ENCODE measurements around the gene PDCD1LG2. TPM values are rescaled to one million over a fixed set of nuclear protein-coding genes. Genes with fewer than 3 reads are reported as not detected.

Gene PDCD1LG2
- total RNA-seq, 1 experiment from 2014 or later = 0.47 TPM

DNA sequence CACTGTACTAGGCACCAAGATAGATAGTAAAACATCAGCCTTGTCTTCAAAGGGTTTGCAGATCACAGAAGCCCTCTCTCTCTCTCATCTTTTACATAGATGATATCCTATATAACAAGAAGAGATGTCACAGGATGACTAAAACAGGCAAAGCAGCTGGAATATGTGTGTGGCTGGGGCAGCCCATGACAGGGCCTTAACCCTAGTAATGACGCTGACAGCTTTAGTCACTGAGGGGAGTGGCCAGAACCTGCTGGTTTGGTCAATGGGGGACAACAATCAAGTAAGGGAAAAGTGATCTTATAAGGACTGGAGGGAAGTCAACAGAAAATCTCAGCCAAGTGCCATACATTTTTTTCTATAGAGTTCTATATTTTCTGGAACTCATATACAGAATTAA is 76.7 kb downstream of the PDCD1LG2 start:
- CTCF ChIA-PET = interaction anchor here (0.6 kb wide), 1 partner anchor 39 kb away, joined by 5 read pairs; no protein-coding TSS in a partner anchor
- DNase-seq (ENCODE audit: low spot score) = no peak
- Histone ChIP-seq H3K27ac (ENCODE audit: low read depth, low read length, poor library complexity, severe bottlenecking) (no peak overlapping the region), H3K27me3 (replicated peaks; ENCODE audit: insufficient read depth, low read depth, low read length, poor library complexity) (no peaks in the 10 kb centered on the region), H3K36me3 (ENCODE audit: insufficient read depth, low read length, poor library complexity, severe bottlenecking) (no peaks in the 10 kb centered on the region), H3K4me1 (ENCODE audit: insufficient read depth, low read length, poor library complexity, severe bottlenecking) (no peaks in the 10 kb centered on the region), H3K9me3 (ENCODE audit: low read depth, low read length, poor library complexity, severe bottlenecking) (no peaks in the 10 kb centered on the region), H3K4me3 (ENCODE audit: low read depth, low read length, poor library complexity, severe bottlenecking) (no peak overlapping the region)
- BruUV-seq (replicated peaks) = no TSS peak
- POLR2A ChIA-PET (ENCODE audit: low non-redundant PET) = no interaction called here
- no peak for TF ChIP-seq EZH2 (IDR thresholded peaks at IDR 0.05; ENCODE audit: borderline replicate concordance, low read depth, low read length, poor library complexity, severe bottlenecking)
- TF ChIP-seq, protein P1, sequence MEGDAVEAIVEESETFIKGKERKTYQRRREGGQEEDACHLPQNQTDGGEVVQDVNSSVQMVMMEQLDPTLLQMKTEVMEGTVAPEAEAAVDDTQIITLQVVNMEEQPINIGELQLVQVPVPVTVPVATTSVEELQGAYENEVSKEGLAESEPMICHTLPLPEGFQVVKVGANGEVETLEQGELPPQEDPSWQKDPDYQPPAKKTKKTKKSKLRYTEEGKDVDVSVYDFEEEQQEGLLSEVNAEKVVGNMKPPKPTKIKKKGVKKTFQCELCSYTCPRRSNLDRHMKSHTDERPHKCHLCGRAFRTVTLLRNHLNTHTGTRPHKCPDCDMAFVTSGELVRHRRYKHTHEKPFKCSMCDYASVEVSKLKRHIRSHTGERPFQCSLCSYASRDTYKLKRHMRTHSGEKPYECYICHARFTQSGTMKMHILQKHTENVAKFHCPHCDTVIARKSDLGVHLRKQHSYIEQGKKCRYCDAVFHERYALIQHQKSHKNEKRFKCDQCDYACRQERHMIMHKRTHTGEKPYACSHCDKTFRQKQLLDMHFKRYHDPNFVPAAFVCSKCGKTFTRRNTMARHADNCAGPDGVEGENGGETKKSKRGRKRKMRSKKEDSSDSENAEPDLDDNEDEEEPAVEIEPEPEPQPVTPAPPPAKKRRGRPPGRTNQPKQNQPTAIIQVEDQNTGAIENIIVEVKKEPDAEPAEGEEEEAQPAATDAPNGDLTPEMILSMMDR (conservative IDR thresholded peaks at IDR 0.05; ENCODE audit: low read depth, low read length) = no peak
- intact Hi-C loops (cut with micrococcal nuclease; ENCODE audit: unreplicated experiment) = loop anchor here (10.0 kb wide), 1 partner anchor 272 kb away; no protein-coding TSS in a partner anchor

DNA sequence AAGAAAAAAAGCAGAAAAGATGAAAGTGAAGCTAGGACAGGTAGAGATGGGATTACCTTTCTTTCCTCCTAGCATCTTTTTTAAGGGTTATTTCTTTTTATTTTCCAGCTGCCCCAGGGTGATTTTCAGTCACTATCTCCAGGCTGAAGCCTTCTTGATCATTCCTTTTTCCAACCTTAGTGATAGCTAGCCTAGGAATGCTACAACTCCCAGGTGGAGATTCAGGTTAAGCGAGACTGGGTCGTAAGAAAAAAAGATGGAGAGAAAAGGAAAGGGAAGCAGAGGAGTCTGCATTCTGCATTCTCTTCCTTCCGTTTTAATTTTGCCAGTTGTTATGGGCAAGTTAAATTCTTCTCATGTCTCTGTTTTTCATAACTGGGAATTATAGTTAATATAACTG is 81.9 kb downstream of the PDCD1LG2 start:
- DNase-seq (ENCODE audit: low spot score) = no peak
- Histone ChIP-seq H3K27ac (ENCODE audit: low read depth, low read length, poor library complexity, severe bottlenecking) (no peak overlapping the region), H3K4me1 (ENCODE audit: insufficient read depth, low read length, poor library complexity, severe bottlenecking) (peaks cover 8% of the 10 kb centered on the region), H3K4me3 (ENCODE audit: low read depth, low read length, poor library complexity, severe bottlenecking) (no peak overlapping the region), H3K36me3 (ENCODE audit: insufficient read depth, low read length, poor library complexity, severe bottlenecking) (no peaks in the 10 kb centered on the region), H3K27me3 (replicated peaks; ENCODE audit: insufficient read depth, low read depth, low read length, poor library complexity) (no peaks in the 10 kb centered on the region), H3K9me3 (ENCODE audit: low read depth, low read length, poor library complexity, severe bottlenecking) (no peaks in the 10 kb centered on the region)
- BruUV-seq (replicated peaks) = no TSS peak
- ChIA-PET POLR2A (ENCODE audit: low non-redundant PET) (no interaction called here), CTCF (no interaction called here)
- intact Hi-C loops (cut with micrococcal nuclease; ENCODE audit: unreplicated experiment) = no loop called here
- TF ChIP-seq EZH2 (IDR thresholded peaks at IDR 0.05; ENCODE audit: borderline replicate concordance, low read depth, low read length, poor library complexity, severe bottlenecking) = no peak
- TF ChIP-seq, protein P1 (conservative IDR thresholded peaks at IDR 0.05; ENCODE audit: low read depth, low read length) = no peak

DNA sequence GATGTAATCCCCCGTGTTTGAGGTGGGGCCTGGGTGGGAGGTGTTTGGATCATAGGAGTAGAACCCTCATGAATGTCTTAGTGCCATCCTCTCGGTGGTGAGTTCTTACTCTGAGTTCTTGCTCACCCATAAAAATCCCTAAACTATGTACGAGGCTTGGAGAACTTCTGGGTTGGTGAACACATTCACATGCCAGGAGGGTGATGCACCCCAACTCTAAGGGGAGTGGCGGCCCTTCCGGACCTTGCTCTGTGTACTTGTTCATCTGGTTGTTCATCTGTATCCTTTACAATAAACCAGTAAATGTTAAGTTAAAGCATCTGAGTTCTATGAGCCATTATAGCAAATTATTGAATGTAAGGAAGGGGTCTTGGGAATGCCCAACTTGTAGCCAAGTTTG is 82.6 kb downstream of the PDCD1LG2 start:
- no peak for DNase-seq (ENCODE audit: low spot score)
- Histone ChIP-seq H3K27ac (ENCODE audit: low read depth, low read length, poor library complexity, severe bottlenecking) (no peak overlapping the region), H3K4me1 (ENCODE audit: insufficient read depth, low read length, poor library complexity, severe bottlenecking) (peaks cover 8% of the 10 kb centered on the region), H3K36me3 (ENCODE audit: insufficient read depth, low read length, poor library complexity, severe bottlenecking) (no peaks in the 10 kb centered on the region), H3K9me3 (ENCODE audit: low read depth, low read length, poor library complexity, severe bottlenecking) (no peaks in the 10 kb centered on the region), H3K27me3 (replicated peaks; ENCODE audit: insufficient read depth, low read depth, low read length, poor library complexity) (no peaks in the 10 kb centered on the region), H3K4me3 (ENCODE audit: low read depth, low read length, poor library complexity, severe bottlenecking) (no peak overlapping the region)
- no TSS peak for BruUV-seq (replicated peaks)
- TF ChIP-seq EZH2 (IDR thresholded peaks at IDR 0.05; ENCODE audit: borderline replicate concordance, low read depth, low read length, poor library complexity, severe bottlenecking) = no peak
- TF ChIP-seq, protein P1 (conservative IDR thresholded peaks at IDR 0.05; ENCODE audit: low read depth, low read length) = no peak
- CTCF ChIA-PET = no interaction called here
- intact Hi-C loops (cut with micrococcal nuclease; ENCODE audit: unreplicated experiment) = no loop called here
- POLR2A ChIA-PET (ENCODE audit: low non-redundant PET) = no interaction called here
